ENCODE results near the gene SIGLEC7. TPM values are rescaled to one million over a fixed set of nuclear protein-coding genes. Genes with fewer than 3 reads are reported as not detected.

The SIGLEC7 gene
- polyA plus RNA-seq, 1 donor from 2014 or later, result not detected

DNA sequence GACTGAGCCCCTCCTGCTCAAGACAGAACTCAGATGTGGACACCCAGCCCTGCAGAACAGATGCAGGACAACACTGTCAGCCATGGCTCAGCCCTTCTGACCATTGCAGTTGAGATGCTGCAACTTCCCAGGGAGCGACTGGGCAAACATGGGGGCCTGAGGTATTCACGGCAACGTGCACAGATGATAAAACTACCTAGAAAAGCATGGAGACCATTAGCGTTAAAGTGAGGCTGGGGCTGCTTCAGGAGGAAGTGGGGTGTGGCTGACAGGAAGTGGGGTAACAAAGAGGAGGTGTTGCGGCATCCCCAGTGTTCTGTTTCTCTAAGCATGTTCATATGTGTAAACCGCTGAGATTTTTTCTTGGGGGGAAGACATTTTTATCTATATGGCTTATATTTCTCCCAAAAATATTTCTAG, 18.7 kb upstream of the SIGLEC7 start:
- no peak overlapping the region for H3K27ac ChIP-seq (ENCODE audit: low read length)
- no peak overlapping the region for H3K4me2 ChIP-seq (ENCODE audit: low read length)
- TF ChIP-seq POLR2AphosphoS5 (IDR thresholded peaks at IDR 0.05) (no peak), MXI1 (conservative IDR thresholded peaks at IDR 0.05; ENCODE audit: poor library complexity, severe bottlenecking) (no peak), EP300 (conservative IDR thresholded peaks at IDR 0.05; ENCODE audit: poor library complexity, severe bottlenecking) (no peak), TAF1 (IDR thresholded peaks at IDR 0.05; ENCODE audit: low read depth) (no peak), RAD21 (conservative IDR thresholded peaks at IDR 0.05) (no peak), EZH2 (IDR thresholded peaks at IDR 0.05; ENCODE audit: borderline replicate concordance, insufficient read depth, low read length, poor library complexity, severe bottlenecking) (no peak), SMC3 (conservative IDR thresholded peaks at IDR 0.05; ENCODE audit: poor library complexity) (no peak)
- TF ChIP-seq, protein P1, sequence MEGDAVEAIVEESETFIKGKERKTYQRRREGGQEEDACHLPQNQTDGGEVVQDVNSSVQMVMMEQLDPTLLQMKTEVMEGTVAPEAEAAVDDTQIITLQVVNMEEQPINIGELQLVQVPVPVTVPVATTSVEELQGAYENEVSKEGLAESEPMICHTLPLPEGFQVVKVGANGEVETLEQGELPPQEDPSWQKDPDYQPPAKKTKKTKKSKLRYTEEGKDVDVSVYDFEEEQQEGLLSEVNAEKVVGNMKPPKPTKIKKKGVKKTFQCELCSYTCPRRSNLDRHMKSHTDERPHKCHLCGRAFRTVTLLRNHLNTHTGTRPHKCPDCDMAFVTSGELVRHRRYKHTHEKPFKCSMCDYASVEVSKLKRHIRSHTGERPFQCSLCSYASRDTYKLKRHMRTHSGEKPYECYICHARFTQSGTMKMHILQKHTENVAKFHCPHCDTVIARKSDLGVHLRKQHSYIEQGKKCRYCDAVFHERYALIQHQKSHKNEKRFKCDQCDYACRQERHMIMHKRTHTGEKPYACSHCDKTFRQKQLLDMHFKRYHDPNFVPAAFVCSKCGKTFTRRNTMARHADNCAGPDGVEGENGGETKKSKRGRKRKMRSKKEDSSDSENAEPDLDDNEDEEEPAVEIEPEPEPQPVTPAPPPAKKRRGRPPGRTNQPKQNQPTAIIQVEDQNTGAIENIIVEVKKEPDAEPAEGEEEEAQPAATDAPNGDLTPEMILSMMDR (IDR thresholded peaks at IDR 0.05; ENCODE audit: poor library complexity, severe bottlenecking), result no peak
- TF ChIP-seq, protein P2, sequence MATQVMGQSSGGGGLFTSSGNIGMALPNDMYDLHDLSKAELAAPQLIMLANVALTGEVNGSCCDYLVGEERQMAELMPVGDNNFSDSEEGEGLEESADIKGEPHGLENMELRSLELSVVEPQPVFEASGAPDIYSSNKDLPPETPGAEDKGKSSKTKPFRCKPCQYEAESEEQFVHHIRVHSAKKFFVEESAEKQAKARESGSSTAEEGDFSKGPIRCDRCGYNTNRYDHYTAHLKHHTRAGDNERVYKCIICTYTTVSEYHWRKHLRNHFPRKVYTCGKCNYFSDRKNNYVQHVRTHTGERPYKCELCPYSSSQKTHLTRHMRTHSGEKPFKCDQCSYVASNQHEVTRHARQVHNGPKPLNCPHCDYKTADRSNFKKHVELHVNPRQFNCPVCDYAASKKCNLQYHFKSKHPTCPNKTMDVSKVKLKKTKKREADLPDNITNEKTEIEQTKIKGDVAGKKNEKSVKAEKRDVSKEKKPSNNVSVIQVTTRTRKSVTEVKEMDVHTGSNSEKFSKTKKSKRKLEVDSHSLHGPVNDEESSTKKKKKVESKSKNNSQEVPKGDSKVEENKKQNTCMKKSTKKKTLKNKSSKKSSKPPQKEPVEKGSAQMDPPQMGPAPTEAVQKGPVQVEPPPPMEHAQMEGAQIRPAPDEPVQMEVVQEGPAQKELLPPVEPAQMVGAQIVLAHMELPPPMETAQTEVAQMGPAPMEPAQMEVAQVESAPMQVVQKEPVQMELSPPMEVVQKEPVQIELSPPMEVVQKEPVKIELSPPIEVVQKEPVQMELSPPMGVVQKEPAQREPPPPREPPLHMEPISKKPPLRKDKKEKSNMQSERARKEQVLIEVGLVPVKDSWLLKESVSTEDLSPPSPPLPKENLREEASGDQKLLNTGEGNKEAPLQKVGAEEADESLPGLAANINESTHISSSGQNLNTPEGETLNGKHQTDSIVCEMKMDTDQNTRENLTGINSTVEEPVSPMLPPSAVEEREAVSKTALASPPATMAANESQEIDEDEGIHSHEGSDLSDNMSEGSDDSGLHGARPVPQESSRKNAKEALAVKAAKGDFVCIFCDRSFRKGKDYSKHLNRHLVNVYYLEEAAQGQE (IDR thresholded peaks at IDR 0.05; ENCODE audit: borderline replicate concordance), result no peak

DNA sequence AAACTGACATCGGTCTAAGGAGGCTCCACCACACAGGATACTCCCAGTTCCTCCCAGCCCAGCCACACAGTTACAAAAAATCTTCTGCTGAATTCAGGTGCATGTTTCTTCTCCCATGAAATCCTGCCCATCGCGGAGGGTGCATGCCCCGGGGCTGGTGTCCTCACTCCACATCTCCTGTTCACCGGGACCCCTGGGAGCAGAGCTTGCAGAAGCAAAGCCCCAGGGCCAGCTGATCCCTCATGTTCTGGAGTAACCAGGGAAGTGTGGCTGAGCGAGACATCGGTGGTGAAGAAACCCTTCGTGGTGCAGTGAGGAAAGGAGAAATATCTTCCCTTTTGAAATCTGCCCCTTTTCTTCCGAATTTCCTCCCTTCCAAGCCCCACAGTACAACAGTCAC, 18.3 kb upstream of the SIGLEC7 start:
- no peaks in the 10 kb centered on the region for H3F3A ChIP-seq (ENCODE audit: insufficient read depth, low read length, poor library complexity, severe bottlenecking)
- no peak overlapping the region for H3K4me3 ChIP-seq (ENCODE audit: low read length)
- no peaks in the 10 kb centered on the region for H3K9me3 ChIP-seq (ENCODE audit: low read length)
- H3K79me2 ChIP-seq (replicated peaks; ENCODE audit: insufficient read depth, low read length), result no peaks in the 10 kb centered on the region
- H3K27ac ChIP-seq (ENCODE audit: low read length), result no peak overlapping the region
- H4K20me1 ChIP-seq (ENCODE audit: insufficient read depth), result no peaks in the 10 kb centered on the region
- no peaks in the 10 kb centered on the region for H3K27me3 ChIP-seq (ENCODE audit: insufficient read depth, low read depth, low read length)
- H3K9ac ChIP-seq (ENCODE audit: low read length), result no peak overlapping the region
- H3K9me2 ChIP-seq (ENCODE audit: insufficient read depth, low read length), result no peaks in the 10 kb centered on the region
- no peak overlapping the region for H2AFZ ChIP-seq (ENCODE audit: low read depth, low read length)
- no peak for TF ChIP-seq TAF1 (IDR thresholded peaks at IDR 0.05; ENCODE audit: low read depth)
- TF ChIP-seq SMC3 (conservative IDR thresholded peaks at IDR 0.05; ENCODE audit: poor library complexity), result no peak
- no peak for TF ChIP-seq EP300 (conservative IDR thresholded peaks at IDR 0.05; ENCODE audit: poor library complexity, severe bottlenecking)
- TF ChIP-seq, protein P2 (IDR thresholded peaks at IDR 0.05; ENCODE audit: borderline replicate concordance), result no peak
- no peak for TF ChIP-seq RAD21 (conservative IDR thresholded peaks at IDR 0.05)
- TF ChIP-seq, protein P1 (IDR thresholded peaks at IDR 0.05; ENCODE audit: poor library complexity, severe bottlenecking), result no peak
- no peak for TF ChIP-seq EZH2 (IDR thresholded peaks at IDR 0.05; ENCODE audit: borderline replicate concordance, insufficient read depth, low read length, poor library complexity, severe bottlenecking)
- TF ChIP-seq POLR2AphosphoS5 (IDR thresholded peaks at IDR 0.05), result no peak
- no peak for TF ChIP-seq MXI1 (conservative IDR thresholded peaks at IDR 0.05; ENCODE audit: poor library complexity, severe bottlenecking)
- no peak overlapping the region for H3K4me2 ChIP-seq (ENCODE audit: low read length)
- H3K36me3 ChIP-seq (ENCODE audit: insufficient read depth, low read length), result no peaks in the 10 kb centered on the region

More for the DNA sequence above, 18.7 kb upstream of the SIGLEC7 start:
- Histone ChIP-seq H3K36me3 (ENCODE audit: insufficient read depth, low read length) (no peaks in the 10 kb centered on the region), H3K9me3 (ENCODE audit: low read length) (no peaks in the 10 kb centered on the region), H3K27me3 (ENCODE audit: insufficient read depth, low read depth, low read length) (no peaks in the 10 kb centered on the region), H2AFZ (ENCODE audit: low read depth, low read length) (no peak overlapping the region), H3F3A (ENCODE audit: insufficient read depth, low read length, poor library complexity, severe bottlenecking) (no peaks in the 10 kb centered on the region), H3K9me2 (ENCODE audit: insufficient read depth, low read length) (no peaks in the 10 kb centered on the region), H3K9ac (ENCODE audit: low read length) (no peak overlapping the region), H3K79me2 (replicated peaks; ENCODE audit: insufficient read depth, low read length) (no peaks in the 10 kb centered on the region), H4K20me1 (ENCODE audit: insufficient read depth) (no peaks in the 10 kb centered on the region), H3K4me3 (ENCODE audit: low read length) (no peak overlapping the region)

Measured in neural cell (in vitro differentiated cells).